ENCODE results near the gene CNP.
A peak's percentile ranks its signal among the peaks of the same experiment; 100 is the strongest.

CNP gene

GRCh38 chr17:41966463-41967140, at the start of gene CNP:
CNP (plus strand) TSS chr17:41966795; CDS start chr17:41966885, 90 bp downstream.
- DNase-seq (ENCODE audit: low read depth), result peak; percentile 89
- TF ChIP-seq, protein P1, sequence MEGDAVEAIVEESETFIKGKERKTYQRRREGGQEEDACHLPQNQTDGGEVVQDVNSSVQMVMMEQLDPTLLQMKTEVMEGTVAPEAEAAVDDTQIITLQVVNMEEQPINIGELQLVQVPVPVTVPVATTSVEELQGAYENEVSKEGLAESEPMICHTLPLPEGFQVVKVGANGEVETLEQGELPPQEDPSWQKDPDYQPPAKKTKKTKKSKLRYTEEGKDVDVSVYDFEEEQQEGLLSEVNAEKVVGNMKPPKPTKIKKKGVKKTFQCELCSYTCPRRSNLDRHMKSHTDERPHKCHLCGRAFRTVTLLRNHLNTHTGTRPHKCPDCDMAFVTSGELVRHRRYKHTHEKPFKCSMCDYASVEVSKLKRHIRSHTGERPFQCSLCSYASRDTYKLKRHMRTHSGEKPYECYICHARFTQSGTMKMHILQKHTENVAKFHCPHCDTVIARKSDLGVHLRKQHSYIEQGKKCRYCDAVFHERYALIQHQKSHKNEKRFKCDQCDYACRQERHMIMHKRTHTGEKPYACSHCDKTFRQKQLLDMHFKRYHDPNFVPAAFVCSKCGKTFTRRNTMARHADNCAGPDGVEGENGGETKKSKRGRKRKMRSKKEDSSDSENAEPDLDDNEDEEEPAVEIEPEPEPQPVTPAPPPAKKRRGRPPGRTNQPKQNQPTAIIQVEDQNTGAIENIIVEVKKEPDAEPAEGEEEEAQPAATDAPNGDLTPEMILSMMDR (IDR thresholded peaks at IDR 0.05; ENCODE audit: insufficient read depth, low read depth, low read length, missing control alignments), result no peak
- peak within 1 kb of the TSS; percentile 83 for H3K4me3 ChIP-seq (ENCODE audit: low read length)

GRCh38 chr17:41917192-41917591, 49.4 kb upstream of the CNP start:
- peak overlapping the region; percentile 96 for H3K4me3 ChIP-seq (ENCODE audit: low read length)
- DNase-seq (ENCODE audit: low read depth), result peak; percentile 34
- TF ChIP-seq, protein P1 (IDR thresholded peaks at IDR 0.05; ENCODE audit: insufficient read depth, low read depth, low read length, missing control alignments), result no peak

DNA sequence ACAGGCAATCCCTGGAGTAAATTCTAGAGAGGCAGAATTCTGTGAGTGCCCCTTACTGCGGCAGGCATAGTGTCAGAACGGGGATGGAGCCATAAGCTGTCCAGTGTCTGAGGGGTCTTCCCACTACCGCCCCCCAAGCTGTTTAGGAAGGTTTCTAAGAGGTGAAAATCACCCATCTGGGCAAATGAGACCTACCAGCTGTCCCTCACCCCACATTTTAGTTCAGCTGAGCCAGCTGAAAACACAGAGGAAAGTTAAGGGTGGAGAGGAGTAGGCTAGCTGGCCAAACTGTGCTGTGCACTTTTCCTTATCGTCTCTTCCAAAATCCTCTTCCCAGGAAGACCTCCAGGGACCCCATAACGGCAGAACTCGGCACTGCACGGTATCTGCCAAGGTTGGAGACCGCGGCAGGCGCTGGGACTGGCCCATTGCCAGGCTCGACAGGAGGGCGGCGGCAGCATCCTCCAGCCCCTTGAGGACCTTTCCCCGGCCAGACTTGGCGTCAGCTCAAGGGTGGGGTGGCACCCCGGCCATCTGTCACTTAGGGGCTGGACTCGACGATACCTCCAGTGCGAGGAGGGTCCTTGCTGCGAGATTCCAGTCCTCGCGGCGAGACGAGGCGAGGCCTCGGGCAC, 48.8 kb upstream of the CNP start:
- peak; percentile 36 for DNase-seq (ENCODE audit: low read depth)
- peak overlapping the region; percentile 96 for H3K4me3 ChIP-seq (ENCODE audit: low read length)
- TF ChIP-seq, protein P1 (IDR thresholded peaks at IDR 0.05; ENCODE audit: insufficient read depth, low read depth, low read length, missing control alignments), result no peak

DNA sequence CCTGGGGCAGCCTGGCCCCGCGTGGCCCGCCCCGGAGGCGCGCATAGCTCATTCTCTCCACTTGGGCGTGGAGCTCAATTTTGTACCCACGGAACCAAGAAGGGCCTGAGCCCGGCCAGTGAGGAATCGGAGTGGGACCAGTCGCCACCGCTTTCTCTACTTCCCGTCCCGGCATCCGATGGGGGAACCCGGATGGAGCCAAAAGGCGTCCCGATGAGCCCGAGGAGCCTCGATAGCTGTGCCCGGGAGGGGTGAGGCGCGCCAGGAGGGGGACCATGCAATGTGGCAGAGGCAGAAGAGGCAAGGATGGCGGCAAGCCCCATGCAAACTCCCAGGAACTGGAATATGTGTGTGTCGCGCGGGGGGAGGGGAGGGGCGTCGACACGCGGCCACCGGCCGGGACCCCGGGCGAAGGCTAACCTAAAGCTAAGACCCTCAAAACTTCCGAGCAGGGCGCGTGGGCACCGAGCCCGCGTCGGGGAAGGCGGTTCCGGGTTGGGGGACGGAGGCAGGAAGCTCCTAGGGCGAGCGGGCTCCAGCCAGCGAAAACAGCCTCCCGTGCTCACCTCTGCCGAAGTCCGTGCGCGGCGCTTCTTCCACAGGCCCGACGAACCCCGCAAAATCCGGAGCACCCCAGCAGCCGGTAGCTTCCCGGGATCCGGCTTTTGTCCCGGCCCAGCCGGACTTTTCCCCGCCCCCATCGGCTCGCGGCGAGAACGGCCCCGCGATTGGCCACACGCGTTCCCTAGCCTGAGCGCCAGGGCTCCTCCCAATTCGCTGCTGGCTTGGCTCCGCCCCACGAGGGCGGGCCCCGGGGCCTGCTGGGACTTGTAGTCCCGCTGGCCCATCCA, 48.1 kb upstream of the CNP start, which contains the start of gene ACLY:
Gene ACLY, minus strand, starts transcription at position 638 of the 851 bp plus-strand sequence. CDS start 5,078 bp downstream, outside the sequence.
- DNase-seq (ENCODE audit: low read depth), result peak; percentile 98
- H3K4me3 ChIP-seq (ENCODE audit: low read length), result peak within 1 kb of the TSS; percentile 96
- TF ChIP-seq, protein P1 (IDR thresholded peaks at IDR 0.05; ENCODE audit: insufficient read depth, low read depth, low read length, missing control alignments), result no peak

GRCh38 chr17:41919165-41919817, 47.3 kb upstream of the CNP start:
- TF ChIP-seq, protein P1 (IDR thresholded peaks at IDR 0.05; ENCODE audit: insufficient read depth, low read depth, low read length, missing control alignments), result no peak
- H3K4me3 ChIP-seq (ENCODE audit: low read length), result peak overlapping the region; percentile 46
- peak; percentile 67 for DNase-seq (ENCODE audit: low read depth)

GRCh38 chr17:41919840-41920579, 46.6 kb upstream of the CNP start:
- DNase-seq (ENCODE audit: low read depth), result peak; percentile 47

More at GRCh38 chr17:41919840-41920579, 46.6 kb upstream of the CNP start:
- H3K4me3 ChIP-seq (ENCODE audit: low read length), result peak overlapping the region; percentile 46
- TF ChIP-seq, protein P1 (IDR thresholded peaks at IDR 0.05; ENCODE audit: insufficient read depth, low read depth, low read length, missing control alignments), result no peak

Measured in epithelial cell of esophagus (primary cell).